ENCODE results near the gene SYNGR3. TPM values are rescaled to one million over a fixed set of nuclear protein-coding genes. Genes with fewer than 3 reads are reported as not detected.
A peak's percentile ranks its signal among the peaks of the same experiment; 100 is the strongest.

The SYNGR3 gene
- total and polyA plus RNA-seq, 2 of the 13 experiments (the other 11 are each of a cell fraction or from before 2014, with no cell fraction given): 0.97 to 5.7 TPM

GRCh38 chr16:2019921-2020831 is 30.4 kb downstream of the SYNGR3 start:
- Histone ChIP-seq H2AFZ (ENCODE audit: low read length) (no peak overlapping the region), H3K9ac (ENCODE audit: insufficient read depth, low read depth, low read length) (0 out of 2 replicates have a peak overlapping the region, but pooled peaks have one; percentile 3), H3K4me1 (ENCODE audit: insufficient read depth, low read length) (peaks cover 64% of the 10 kb centered on the region), H3K4me3 (replicated peaks in 1 of 3; ENCODE audit: insufficient read depth in 1 of 3, low read depth in 2 of 3, low read length in 3 of 3) (peak overlapping the region; percentile 26 to 65 (median 35); a peak in 4 of 6 replicates), H3K79me2 (ENCODE audit: insufficient read depth, low read length) (no peaks in the 10 kb centered on the region), H4K20me1 (ENCODE audit: insufficient read depth, low read length) (no peaks in the 10 kb centered on the region), H3K36me3 (replicated peaks in 1 of 2; ENCODE audit: control insufficient read depth in 1 of 2, insufficient read depth in 2 of 2, low read length in 2 of 2) (no peaks in the 10 kb centered on the region), H3K4me2 (ENCODE audit: low read depth, low read length) (peak overlapping the region; percentile 68), H3K9me3 (ENCODE audit: low read length) (no peaks in the 10 kb centered on the region), H3K27ac (ENCODE audit: extremely low read length, insufficient read depth, low read length) (no peak overlapping the region), H3K27me3 (ENCODE audit: control insufficient read depth in 1 of 2, insufficient read depth in 2 of 2, low read length in 2 of 2) (peaks cover 3 to 20% of the 10 kb centered on the region in 2 experiments; a peak in 3 of 5 replicates)
- in situ Hi-C loops (cut with HindIII; ENCODE audit: extremely low pct_ligation_motif_present, low pct_unique_long_range_greater_than_20kb) (loop anchor here (5.0 kb wide), 3 partner anchors 37 to 127 kb away; partner anchors contain the start of gene RAB26), intact Hi-C loops (cut with micrococcal nuclease; ENCODE audit: unreplicated experiment) (no loop called here)
- DNase-seq (ENCODE audit: low spot score) (no peak), ATAC-seq (no peak), FAIRE-seq (no peak)
- no TSS peak for BruUV-seq (replicated peaks)
- ChIA-PET CTCF (ENCODE audit: low intra/inter-chr PET ratio, low total read pairs) (no interaction called here), POLR2A (interaction anchor here (0.8 to 1.2 kb wide), 4 partner anchors 11 to 135 kb away, joined by 3 to 6 read pairs (median 4); partner anchors contain the start of gene TRAF7)
- under 1% methylated on average over 17 of the region's 96 CpGs for WGBS (ENCODE audit: low lambda C conversion rate)
- TF ChIP-seq HMGXB4 (CRISPR knock-in tag; IDR thresholded peaks at IDR 0.05; ENCODE audit: borderline replicate concordance in 1 of 2, low read depth in 1 of 2) (0 out of 4 replicates have a peak, but pooled peaks of 1 of the 2 experiments have one; percentile 22), EEA1 (CRISPR knock-in tag; IDR thresholded peaks at IDR 0.05; ENCODE audit: borderline replicate concordance) (no peak), ZNF746 (CRISPR knock-in tag; IDR thresholded peaks at IDR 0.05) (no peak), ZNF678 (CRISPR knock-in tag; IDR thresholded peaks at IDR 0.05) (no peak), ZEB1 (IDR thresholded peaks at IDR 0.05; ENCODE audit: insufficient replicate concordance, low read depth) (no peak), ZNF468 (CRISPR knock-in tag; IDR thresholded peaks at IDR 0.05) (no peak), ELF3 (CRISPR knock-in tag; IDR thresholded peaks at IDR 0.05) (no peak), ZNF510 (CRISPR knock-in tag; IDR thresholded peaks at IDR 0.05; ENCODE audit: low read depth) (no peak), ZNF292 (CRISPR knock-in tag; IDR thresholded peaks at IDR 0.05; ENCODE audit: borderline replicate concordance, low read depth) (no peak), ZNF800 (CRISPR knock-in tag; IDR thresholded peaks at IDR 0.05) (peak; percentile 99), E2F5 (CRISPR knock-in tag; conservative IDR thresholded peaks at IDR 0.05) (no peak), ARNTL (CRISPR knock-in tag; IDR thresholded peaks at IDR 0.05) (0 out of 2 replicates have a peak, but pooled peaks have one; percentile 24), E2F1 (CRISPR knock-in tag; IDR thresholded peaks at IDR 0.05) (no peak)

Measured in HepG2 (cell line).